ELF-1 (cell line): ENCODE measurements around the gene SH3GL3.

Experiments used
- DNase-seq: peaks from one replicate; pipeline ENCODE4 v3.0.0-alpha.2; 2016; ENCODE audit warnings: low read depth, low spot score

The SH3GL3 gene

GRCh38 chr15:83612226-83612625 lies 165.1 kb downstream of the SH3GL3 start:
- DNase-seq: peak; percentile 16

- DNase-seq: no peak
Measured at GRCh38 chr15:83612898-83613635, 165.9 kb downstream of the SH3GL3 start.

DNA sequence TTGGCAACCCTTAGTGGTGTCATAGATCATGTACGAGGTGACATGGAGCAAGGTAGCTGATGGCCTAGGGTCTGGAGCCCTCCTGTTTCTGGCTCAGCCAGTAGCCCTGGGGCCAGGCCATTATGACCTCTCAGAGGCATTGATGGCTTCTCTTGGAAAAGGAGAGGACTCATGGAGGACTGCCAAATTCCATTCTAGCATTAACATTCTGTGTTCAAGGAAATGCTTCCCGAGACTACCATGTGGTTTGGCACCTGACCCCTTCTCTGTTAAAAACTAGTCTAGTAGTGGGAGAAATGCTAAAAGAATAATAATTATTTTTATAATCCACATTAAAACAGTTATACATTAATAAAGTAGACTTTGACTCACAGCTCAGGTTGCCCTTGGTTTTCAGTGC lies 166.6 kb downstream of the SH3GL3 start:
- no peak for DNase-seq

DNA sequence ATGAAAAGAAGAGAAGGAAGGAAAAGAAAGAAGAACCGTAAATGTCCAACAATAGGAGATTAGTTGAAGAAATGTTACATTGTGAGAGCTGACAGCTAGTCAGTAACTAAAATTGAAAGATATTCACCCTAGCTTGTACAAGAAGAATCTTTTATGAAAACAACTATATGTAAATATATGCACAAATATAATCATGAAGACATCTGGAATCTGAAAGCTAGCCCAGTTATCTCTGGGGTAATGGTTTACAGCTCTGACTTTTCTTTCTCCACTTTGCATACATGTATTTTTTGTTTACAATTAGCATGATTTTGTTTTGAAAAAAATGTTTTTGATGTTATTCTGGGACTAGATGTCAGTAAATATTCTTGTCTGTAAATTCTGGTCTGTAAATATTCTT lies 169.7 kb downstream of the SH3GL3 start:
- no peak for DNase-seq

DNA sequence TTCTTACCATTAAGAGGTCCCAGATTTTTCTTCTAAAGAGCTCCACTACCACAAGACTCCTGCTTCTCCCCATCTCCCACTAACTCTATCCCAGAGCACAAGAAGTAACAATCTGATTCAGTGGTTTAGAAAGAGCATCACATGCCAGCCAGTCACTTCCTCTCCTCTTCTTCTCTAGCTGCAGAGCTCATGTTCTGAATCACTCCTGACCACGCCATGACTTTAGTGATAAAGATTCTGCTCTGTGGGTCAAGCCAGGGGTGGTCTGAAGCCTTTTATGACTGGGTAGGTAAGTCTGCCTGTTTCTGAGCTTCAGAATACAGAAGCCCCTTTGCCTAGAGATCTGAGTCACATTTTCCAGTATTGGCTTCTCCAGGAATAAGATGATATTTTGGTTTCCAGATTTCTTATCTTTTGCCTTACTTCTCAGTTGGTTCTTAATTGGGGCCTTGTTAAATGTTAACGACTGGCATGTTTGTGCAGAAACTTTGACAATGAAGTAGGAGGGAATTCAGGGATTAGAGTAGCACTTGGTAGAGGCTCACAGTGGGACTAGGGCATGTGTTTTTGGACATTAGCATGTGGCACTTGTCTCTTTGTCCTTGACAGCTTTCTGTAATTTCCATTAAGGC lies 179.1 kb downstream of the SH3GL3 start:
- no peak for DNase-seq

- DNase-seq: no peak
Measured at GRCh38 chr15:83631534-83631933, 184.4 kb downstream of the SH3GL3 start.

DNA sequence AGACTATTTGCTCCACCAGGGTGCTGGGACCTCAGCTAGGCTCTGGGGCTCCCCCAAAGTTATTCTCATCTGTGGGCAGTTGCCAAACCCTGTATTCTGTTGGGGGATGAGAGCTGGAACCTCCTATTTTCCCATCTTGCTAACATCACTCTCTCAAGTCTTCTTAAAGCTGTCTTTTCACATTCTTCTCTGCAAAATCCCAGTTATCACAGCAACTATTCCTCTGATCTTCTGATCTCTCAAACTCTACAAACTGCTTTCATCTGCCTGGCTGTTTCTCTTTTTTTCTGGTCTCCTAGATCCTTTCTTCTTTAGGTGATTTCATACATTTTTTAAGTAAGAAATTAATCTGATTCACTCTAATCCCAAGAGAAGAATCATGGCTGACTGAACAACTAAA lies 196.1 kb downstream of the SH3GL3 start:
- no peak for DNase-seq

GRCh38 chr15:83644439-83644838 lies 197.3 kb downstream of the SH3GL3 start:
- DNase-seq: no peak

- DNase-seq: no peak
Measured at GRCh38 chr15:83650831-83651230, 203.7 kb downstream of the SH3GL3 start.

DNA sequence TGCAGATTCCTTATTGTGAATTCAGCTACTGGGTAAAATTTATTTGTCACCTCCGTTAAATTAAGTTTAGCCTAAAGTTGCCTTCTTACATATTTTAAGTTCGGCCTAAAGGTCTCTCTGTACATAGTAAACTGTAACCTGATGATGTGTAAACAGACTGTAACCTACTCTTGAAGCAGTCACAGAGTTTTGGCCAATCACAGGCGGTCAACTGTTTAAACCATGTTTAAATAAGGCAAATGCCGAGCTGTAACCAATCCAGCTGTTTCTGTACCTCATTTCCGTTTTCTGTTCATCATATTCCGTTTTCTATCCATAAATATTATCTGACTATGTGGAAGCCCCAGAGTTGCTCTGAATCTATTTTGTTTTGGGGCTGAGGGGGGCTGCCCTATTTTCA lies 204.4 kb downstream of the SH3GL3 start:
- DNase-seq: no peak

DNA sequence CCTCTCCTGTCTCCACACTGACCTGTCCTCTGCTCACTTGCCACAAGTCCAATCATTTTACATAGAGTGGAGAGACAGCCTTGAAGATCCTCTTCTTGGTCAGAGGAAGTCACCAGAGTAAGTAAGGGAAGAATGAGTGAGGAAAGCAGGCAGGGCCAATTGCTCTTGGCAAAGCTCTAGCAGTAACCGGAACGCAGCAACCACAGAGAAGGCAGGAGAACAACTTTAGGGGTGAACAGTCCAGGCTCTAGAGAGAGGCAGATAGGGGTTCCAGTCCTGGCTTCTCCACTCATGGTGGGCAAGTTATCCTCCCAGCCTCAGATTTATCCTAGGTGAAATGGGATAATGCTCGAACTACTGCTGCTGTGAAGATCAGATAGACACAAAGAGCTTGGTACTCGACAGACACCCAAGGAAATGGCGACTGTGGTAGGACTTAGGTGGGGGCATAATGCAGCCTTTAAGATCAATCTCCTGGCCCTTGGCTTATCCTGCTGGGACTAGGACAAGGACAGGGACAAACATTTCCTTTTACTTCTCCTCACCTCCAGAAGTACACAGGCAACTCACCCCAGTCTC lies 205.6 kb downstream of the SH3GL3 start:
- DNase-seq: peak; percentile 2

GRCh38 chr15:83653288-83653638 lies 206.1 kb downstream of the SH3GL3 start:
- no peak for DNase-seq

- peak; percentile 76 for DNase-seq
Measured at GRCh38 chr15:83653639-83654378, 206.7 kb downstream of the SH3GL3 start, which contains the start of gene ADAMTSL3. Gene ADAMTSL3, plus strand, starts transcription at chr15:83654123. Its CDS starts 1,639 bp downstream, at chr15:83655762.

DNA sequence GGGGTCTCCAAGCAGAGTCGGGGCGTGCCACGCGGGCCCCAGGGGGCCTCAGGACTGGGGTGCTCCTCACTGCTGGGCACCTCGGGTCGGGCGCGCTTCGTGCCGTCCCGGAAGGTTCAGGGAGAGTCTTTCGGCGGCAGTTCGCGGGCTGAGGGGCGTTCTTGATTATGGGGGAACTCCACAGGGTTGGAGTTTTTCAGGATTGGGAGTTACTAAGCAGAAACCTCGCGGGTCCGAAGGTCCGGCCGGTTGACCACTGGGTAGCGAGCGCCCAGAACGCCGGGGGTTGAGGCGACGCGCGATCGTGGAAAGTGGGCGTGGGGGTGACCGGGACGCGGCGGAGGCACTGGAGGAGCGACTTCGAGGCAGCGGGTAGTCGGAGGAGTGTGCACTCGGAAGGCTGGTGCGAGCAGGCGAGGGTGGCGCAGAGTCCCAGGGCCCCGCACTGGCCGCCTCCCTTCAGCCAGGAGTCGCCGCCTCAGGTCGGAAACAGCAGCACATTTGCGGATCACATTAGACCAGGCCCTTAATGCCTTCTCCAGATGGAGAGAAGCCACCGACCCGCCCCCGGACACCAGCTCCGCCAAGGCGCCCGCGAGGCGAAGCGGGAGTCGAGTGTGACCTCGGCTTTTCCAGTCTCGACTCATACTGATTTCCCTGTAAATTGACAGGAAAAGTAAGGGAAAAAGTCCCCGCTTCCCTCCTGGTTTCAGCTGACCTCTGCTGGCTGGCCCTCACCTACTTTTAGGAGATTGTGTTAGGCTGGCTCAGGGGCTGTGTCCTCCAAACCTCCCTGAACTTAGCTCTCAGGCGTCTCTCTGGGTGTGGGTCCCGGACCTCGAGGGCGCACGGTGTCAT lies 207.5 kb downstream of the SH3GL3 start:
- peak; percentile 72 for DNase-seq

GRCh38 chr15:83655237-83655616 lies 208.1 kb downstream of the SH3GL3 start:
- no peak for DNase-seq

- no peak for DNase-seq
Measured at GRCh38 chr15:83656192-83656591, 209.1 kb downstream of the SH3GL3 start.

- no peak for DNase-seq
Measured at GRCh38 chr15:83656943-83657528, 209.9 kb downstream of the SH3GL3 start.

GRCh38 chr15:83657549-83657948 lies 210.4 kb downstream of the SH3GL3 start:
- peak; percentile 38 for DNase-seq

DNA sequence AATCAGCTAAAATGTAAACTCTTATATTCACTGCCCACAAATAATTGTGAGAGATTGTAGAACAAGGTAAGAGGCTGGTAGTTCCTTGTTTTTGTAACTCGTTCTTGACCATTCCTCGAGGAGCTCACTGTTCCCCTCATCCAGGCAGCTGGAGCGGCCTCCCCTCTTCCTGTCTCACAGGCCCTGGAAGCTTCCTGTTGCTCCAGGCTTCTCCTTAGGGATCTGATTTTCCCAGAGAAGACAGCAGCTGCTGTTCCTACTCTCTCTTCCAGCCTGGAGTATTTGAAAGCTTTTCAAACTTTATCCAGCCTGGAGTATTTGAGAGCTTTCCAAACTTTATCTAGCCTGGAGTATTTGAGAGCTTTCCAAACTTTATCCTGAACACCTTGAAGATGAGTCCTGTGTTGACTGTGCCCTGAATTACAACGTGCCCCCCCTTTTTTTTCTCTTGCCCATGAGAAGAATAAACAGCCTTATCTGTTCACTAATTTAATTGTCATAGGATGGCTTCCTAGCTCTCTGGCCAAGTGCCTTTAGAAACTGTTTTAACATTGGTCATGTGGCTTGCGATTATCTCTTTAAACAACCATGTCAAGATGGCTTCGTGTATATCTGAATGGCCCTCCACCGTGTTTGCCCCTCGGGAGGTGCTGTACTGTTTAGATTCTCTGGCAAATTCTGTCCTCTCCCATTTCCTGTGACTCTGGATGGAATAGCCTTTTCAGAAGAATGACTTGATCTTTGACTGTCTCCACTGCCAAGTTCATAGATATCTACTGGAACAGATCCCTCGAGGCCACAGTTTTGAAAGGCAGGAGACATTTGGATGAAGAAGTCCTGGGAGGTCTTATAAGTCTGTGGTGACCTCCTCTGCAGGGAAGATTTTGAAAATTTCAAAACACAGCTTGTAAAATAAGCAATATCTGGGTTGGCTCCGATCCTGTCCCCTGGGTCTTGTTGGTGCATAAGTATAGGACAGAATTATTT lies 211.6 kb downstream of the SH3GL3 start:
- DNase-seq: no peak

DNA sequence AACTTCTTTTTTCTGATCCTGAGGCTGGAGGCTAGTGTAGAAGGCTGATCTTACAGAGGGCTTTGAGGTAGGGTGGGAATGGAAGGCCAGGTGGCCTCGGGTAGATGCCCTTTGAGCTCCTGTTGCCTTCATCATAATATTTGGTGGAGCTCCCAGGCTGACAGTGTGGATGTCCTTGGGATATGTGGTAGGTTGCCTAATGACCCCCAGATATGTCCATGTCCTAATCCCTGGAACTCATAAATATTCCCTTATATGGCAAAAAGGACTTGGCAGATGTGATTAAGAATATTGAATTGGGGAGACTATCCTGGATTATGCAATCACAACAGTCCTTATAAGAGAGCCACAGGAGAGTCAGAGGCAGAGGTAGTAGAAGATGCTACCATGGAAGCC lies 212.3 kb downstream of the SH3GL3 start:
- DNase-seq: no peak
